SK-N-MC (cell line): ENCODE data around the gene TSPAN32.

Source experiments
- DNase-seq: peaks from one replicate; pipeline ENCODE4 v3.0.0-alpha.2; 2011; ENCODE audit warnings: low read depth, low spot score
- H3K27ac ChIP-seq: fragments of 200-600 bp; sonication (generic); 2 replicates; pipeline ENCODE4 v1.5.1; 2016; ENCODE audit warnings: mixed run types
- H3K36me3 ChIP-seq: fragments of 200-600 bp; sonication (generic); 2 replicates; pipeline ENCODE4 v1.6.1; 2017; ENCODE audit warnings: antibody characterized with exemption, low read length, mixed read lengths; ENCODE audit not compliant: insufficient read depth
- H3K4me3 ChIP-seq: fragments of 200-600 bp; sonication (generic); 2 replicates; pipeline ENCODE4 v1.5.1; 2016
- H3K9ac ChIP-seq: fragments of 200-600 bp; sonication (generic); 2 replicates; pipeline ENCODE4 v1.8.0; 2017; ENCODE audit warnings: mixed run types, mixed read lengths; ENCODE audit not compliant: insufficient read length
- H3K9me3 ChIP-seq: fragments of 200-600 bp; sonication (generic); 2 replicates; pipeline ENCODE4 v1.6.1; 2017; ENCODE audit warnings: low read depth, mild to moderate bottlenecking, antibody characterized with exemption, low read length, moderate library complexity, mixed read lengths
- EZH2 ChIP-seq: fragments of 200-600 bp; sonication (generic); IDR thresholded peaks from one replicate; pipeline ENCODE4 v1.6.1; 2017; ENCODE audit warnings: antibody characterized with exemption
- FOXP2 ChIP-seq: optimal IDR thresholded peaks from 2 replicates; pipeline ENCODE3; 2011; ENCODE audit warnings: mild to moderate bottlenecking, moderate library complexity; ENCODE audit not compliant: insufficient read depth; ENCODE audit errors: extremely low read length, control extremely low read depth
- POLR2AphosphoS5 ChIP-seq: IDR thresholded peaks from 2 replicates; pipeline ENCODE4 v1.6.1; 2012; ENCODE audit warnings: mild to moderate bottlenecking, low read depth, low read length, borderline replicate concordance

Gene TSPAN32

DNA sequence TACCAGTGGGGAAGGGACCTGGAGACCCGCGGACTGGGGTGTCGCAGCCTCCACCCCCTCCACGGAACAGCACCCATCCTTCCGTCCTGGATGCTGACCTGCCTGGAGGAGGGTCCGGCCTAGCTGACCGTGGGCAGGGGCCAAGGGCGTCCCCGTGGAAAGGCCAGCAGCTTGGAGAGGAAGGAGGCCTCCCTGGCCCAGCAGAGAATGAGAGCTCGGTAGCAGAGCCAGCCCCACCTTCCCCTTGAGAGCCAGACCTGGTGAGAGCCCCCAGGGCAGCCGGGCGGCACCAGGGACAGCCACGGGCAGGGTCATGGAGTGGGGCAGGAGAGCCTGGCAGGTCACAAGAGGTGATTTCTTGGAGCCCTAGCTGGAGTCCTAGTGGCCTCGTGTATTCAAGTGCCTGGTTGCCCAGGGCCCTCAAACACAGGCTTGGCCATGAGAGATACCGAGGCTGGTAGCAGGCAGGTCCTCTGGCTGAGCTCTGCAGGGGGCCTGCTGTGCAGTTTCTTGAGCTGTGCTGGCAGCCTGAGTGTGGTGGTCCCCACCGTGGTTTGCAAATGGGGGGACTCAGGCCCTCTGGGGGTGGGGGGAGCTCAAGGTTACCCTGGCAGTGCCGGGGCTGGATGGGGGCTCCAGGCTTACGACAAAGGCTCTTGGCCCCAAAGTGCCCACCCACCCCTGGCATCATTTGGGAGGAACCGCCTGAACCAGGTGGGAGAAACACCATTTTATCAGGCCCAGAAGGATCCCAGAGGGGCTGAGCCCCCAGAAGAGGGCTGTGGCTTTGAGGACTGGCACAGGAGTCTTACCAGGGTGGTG is 7.6 kb downstream of the TSPAN32 start:
- DNase-seq: no peak
- H3K27ac ChIP-seq: no peak overlapping the region
- H3K36me3 ChIP-seq: no peaks in the 10 kb centered on the region
- H3K9me3 ChIP-seq: no peaks in the 10 kb centered on the region
- TF ChIP-seq EZH2 (no peak), POLR2AphosphoS5 (no peak), FOXP2 (no peak)
- H3K9ac ChIP-seq: no peak overlapping the region
- no peak overlapping the region for H3K4me3 ChIP-seq

DNA sequence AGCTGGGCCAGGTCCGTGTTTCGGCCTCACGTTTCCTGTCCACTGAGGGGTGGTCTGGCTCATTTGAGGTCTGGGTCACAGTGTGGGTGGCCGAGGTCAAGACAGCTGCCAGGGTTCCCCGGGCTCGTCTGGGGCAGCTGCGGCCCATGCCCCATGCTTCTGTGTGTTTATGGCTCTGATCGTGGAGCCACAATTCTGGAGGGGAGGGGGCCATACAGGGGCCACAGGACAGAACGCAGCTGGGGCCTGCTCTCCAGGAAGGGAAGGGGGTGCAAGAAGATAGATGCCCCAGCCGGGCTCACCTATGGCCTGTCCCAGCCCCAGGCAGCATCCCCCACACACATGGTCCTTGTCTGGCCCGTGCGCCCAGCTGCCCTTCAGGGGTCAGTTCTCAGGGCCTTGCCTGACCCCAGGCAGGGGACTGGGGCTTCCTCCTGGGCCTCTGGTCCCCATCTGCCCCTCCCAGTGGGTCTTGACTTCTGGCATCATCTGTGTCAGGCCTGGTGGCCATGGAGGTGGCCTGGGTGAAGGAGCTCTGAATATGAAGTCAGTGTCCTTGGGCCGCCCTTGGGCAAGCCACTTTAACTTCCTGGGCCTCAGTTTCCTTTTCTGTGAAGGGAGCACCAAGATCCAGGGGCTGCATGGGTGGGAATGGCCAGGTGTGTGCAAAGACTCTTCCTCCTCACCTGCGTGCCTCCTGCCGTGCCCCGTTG is 8.4 kb downstream of the TSPAN32 start:
- no peaks in the 10 kb centered on the region for H3K36me3 ChIP-seq
- no peak for DNase-seq
- H3K4me3 ChIP-seq: no peak overlapping the region
- H3K27ac ChIP-seq: no peak overlapping the region
- H3K9me3 ChIP-seq: no peaks in the 10 kb centered on the region
- H3K9ac ChIP-seq: no peak overlapping the region
- TF ChIP-seq POLR2AphosphoS5: no peak
- no peak for TF ChIP-seq EZH2
- no peak for TF ChIP-seq FOXP2

DNA sequence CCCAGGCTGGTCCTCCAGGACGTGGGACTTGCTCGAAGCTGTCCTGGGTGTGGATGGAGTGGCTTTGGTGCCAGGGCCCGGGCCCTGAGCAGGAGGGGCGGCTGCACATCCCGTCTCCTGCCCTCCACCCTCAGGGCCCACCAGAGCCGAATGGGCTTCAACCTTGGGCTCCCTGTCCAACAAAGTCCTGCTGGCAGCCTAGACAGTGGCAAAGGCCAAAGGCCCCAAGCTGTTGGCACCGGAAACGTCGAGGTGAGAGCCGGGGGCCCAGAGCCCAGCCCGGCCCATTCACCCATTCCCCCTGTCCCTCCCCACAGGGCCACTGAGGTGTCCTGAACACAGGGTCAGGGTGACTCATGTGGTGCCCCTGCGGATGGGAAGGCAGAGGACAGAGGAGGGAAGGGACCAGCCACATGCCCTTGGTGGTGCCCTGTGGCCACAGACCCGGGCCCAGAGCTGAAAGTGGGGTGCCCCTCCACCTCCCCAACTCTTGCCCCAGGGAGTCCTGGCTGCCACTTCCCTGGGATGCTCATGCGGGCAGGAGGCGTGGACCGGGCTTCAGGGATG is 9.1 kb downstream of the TSPAN32 start:
- Histone ChIP-seq H3K36me3 (no peaks in the 10 kb centered on the region), H3K9ac (no peak overlapping the region), H3K9me3 (no peaks in the 10 kb centered on the region), H3K4me3 (no peak overlapping the region), H3K27ac (no peak overlapping the region)
- TF ChIP-seq EZH2: no peak
- TF ChIP-seq FOXP2: no peak
- no peak for TF ChIP-seq POLR2AphosphoS5
- no peak for DNase-seq

DNA sequence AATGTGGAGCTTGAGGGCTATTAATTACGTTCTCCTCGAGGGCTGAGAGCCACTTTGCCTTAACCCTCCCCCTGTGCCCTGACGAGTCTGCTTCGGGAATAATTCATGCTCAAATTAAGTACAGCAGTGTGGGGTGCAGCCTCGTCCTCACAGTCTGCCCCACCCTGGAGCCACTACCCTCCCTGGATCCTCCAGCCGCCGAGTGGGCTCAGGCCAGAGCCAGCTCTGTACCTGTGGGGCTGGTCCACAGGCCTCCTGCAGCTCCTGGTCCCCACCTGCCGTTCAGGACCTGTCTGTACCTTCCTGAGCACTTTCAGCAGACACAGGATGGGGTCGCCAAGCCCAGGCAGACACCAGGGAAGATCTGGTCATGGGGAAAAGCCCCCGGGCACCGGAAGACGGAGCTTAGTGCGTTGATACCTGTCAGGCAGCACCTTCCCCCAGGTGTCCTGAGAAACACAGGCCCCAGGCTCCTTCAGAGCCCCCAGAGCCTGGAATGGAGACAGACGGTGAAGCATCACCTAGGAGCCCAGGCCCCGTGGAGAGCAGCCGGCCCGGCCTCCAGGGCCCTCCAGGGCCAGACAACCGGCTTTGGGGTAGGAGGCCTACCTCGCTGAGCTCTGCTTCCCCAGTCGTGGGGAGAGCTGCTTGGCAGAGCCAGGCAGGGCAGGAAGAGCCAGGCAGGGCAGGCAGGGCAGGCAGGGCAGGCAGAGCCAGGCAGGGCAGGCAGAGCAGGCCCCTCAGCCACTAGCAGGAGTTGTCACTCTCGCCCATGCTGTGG is 9.7 kb downstream of the TSPAN32 start:
- Histone ChIP-seq H3K4me3 (no peak overlapping the region), H3K27ac (no peak overlapping the region), H3K9me3 (no peaks in the 10 kb centered on the region), H3K9ac (no peak overlapping the region), H3K36me3 (no peaks in the 10 kb centered on the region)
- TF ChIP-seq EZH2 (no peak), FOXP2 (no peak)
- DNase-seq: no peak

DNA sequence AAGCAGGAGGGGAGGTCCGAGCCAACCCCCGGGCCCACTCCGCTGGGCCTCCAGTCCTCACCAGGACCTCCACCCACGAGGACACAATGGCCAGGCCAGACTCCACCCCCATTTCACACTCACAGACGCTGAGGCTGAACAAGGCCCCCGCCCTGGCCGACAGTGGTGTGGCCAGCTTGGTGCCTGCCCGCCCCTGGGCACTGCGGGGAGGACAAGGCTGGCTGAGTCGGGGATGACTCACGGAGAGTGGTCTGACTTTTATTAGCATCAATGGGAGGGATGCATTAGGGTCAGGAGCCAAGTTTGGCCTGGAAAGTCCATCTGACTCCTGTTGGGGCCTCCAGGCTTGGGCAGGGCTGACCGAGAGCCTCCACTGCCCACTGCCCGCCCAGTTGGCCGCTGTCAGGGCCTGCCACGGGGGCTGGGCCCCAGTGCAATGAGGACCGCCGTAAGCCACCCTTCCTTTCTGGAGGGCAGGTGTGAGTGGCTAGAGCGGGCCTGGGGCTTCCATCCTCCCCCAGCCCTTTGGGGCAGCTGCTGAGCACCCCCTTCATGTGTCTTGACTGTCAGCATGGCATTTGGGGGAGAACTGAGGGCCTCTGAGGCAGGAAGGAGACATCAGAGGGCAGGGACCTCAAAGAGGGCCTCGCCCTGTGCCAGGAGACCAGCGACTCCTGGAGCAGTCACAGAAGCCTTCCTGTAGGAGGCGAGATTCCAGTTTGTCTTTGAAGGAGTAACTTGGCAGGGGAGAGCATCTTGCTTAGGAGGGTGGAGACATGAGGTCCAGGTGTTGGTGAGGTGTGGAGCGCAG is 10.6 kb downstream of the TSPAN32 start:
- H3K36me3 ChIP-seq: no peaks in the 10 kb centered on the region
- TF ChIP-seq POLR2AphosphoS5 (no peak), EZH2 (no peak), FOXP2 (no peak)
- no peak overlapping the region for H3K4me3 ChIP-seq
- DNase-seq: no peak
- no peak overlapping the region for H3K27ac ChIP-seq
- no peaks in the 10 kb centered on the region for H3K9me3 ChIP-seq
- H3K9ac ChIP-seq: no peak overlapping the region

DNA sequence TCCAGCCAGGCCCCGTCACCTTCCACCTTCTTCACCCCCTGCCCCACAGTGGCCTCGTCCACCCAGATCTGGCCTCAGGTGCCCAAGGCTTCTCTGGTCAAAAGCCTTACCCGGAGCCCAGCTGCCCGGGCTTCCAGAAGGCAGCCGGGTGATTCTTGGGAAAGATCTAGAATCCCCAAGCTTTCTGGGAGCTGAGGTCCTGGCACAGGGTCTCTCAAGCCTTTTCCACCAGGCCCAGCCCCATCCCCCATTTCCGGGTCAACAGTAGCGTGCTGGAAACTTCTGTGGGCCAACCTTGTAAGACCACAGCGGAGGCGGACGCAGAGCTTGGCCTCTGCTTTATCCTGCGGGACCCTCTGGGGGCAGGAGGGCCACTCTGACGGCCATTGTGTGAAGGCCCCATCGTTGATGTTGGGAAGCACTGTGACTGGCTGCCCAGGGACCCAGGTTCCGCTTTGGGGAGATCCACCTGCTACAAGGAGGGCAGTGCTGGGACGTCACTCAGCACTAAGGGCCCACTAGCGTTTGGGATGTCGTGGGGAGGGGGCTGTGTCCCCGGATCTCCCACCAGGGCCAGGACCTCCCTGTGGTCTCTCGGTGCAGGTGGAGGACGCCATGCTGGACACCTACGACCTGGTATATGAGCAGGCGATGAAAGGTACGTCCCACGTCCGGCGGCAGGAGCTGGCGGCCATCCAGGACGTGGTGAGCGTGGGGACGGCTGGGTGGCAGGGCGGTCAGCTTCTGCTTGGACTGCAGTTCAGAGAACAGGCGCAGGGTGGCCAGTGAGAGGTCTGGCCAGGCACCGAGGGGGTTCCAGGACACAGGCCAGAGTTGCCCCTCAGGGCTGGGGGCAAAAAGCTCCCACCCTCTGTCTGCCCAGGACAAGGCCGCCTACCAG is 11.5 kb downstream of the TSPAN32 start:
- H3K27ac ChIP-seq: no peak overlapping the region
- no peak overlapping the region for H3K9ac ChIP-seq
- no peak for DNase-seq
- H3K9me3 ChIP-seq: no peaks in the 10 kb centered on the region
- H3K4me3 ChIP-seq: no peak overlapping the region
- no peak for TF ChIP-seq POLR2AphosphoS5
- TF ChIP-seq FOXP2: no peak
- TF ChIP-seq EZH2: no peak
- no peaks in the 10 kb centered on the region for H3K36me3 ChIP-seq

DNA sequence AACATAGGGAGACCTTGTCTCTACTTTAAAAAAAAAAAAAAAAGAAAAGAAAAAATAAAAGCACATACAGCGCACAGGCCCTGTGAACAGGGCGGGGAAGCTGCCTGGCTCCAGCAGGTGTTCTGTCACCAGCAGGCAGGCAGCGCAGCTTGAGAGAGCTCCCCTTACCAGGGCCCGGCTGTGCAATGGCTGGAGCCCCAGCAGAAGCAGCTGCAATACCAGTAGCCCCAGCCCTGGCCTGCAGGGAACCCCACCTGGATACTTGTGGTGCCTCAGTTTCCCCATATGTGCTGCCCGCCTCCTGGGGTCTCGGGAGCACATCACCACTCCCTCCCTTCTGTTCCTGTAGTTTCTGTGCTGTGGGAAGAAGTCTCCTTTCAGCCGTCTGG is 12.3 kb downstream of the TSPAN32 start:
- TF ChIP-seq FOXP2 (no peak), EZH2 (no peak), POLR2AphosphoS5 (no peak)
- Histone ChIP-seq H3K9ac (no peak overlapping the region), H3K4me3 (no peak overlapping the region), H3K27ac (no peak overlapping the region), H3K36me3 (no peaks in the 10 kb centered on the region), H3K9me3 (no peaks in the 10 kb centered on the region)
- no peak for DNase-seq
